Loucy (cell line): ENCODE measurements around the gene DNAH8.

ENCODE experiments used
- H2AFZ ChIP-seq: fragments of 200-600 bp; sonication (generic); 2 replicates; pipeline ENCODE4 v1.6.0; 2016; ENCODE audit warnings: antibody characterized with exemption, mild to moderate bottlenecking, low read length, moderate library complexity
- H3F3A ChIP-seq: fragments of 200-600 bp; 2 replicates; pipeline ENCODE4 v1.6.0; 2016; ENCODE audit warnings: antibody characterized with exemption, low read depth, mild to moderate bottlenecking
- H3K27me3 ChIP-seq: fragments of 200-600 bp; sonication (generic); 2 replicates; pipeline ENCODE4 v1.6.1; 2014; ENCODE audit warnings: low read length, mild to moderate bottlenecking; ENCODE audit not compliant: insufficient read depth, poor library complexity, severe bottlenecking
- H3K36me3 ChIP-seq: fragments of 200-600 bp; sonication (generic); 2 replicates; pipeline ENCODE4 v1.6.1; 2016; ENCODE audit warnings: low read length; ENCODE audit not compliant: insufficient read depth
- H3K4me1 ChIP-seq: fragments of 200-600 bp; sonication (generic); 2 replicates; pipeline ENCODE4 v1.5.1; 2014; ENCODE audit warnings: low read length, mild to moderate bottlenecking; ENCODE audit not compliant: insufficient read depth, poor library complexity, severe bottlenecking
- H3K4me2 ChIP-seq: fragments of 200-600 bp; sonication (generic); 2 replicates; pipeline ENCODE4 v1.6.0; 2014; ENCODE audit warnings: antibody characterized with exemption, low read length, low read depth, mild to moderate bottlenecking; ENCODE audit not compliant: poor library complexity, severe bottlenecking
- H3K4me3 ChIP-seq: fragments of 200-600 bp; sonication (generic); 2 replicates; pipeline ENCODE4 v1.5.1; 2014; ENCODE audit warnings: low read length, mild to moderate bottlenecking, mixed read lengths; ENCODE audit not compliant: poor library complexity, severe bottlenecking
- H3K79me2 ChIP-seq: fragments of 200-600 bp; sonication (generic); 2 replicates; pipeline ENCODE4 v1.6.1; 2014; ENCODE audit warnings: low read length; ENCODE audit not compliant: insufficient read depth
- H3K9ac ChIP-seq: fragments of 200-600 bp; sonication (generic); 2 replicates; pipeline ENCODE4 v1.6.0; 2014; ENCODE audit warnings: mild to moderate bottlenecking, low read depth, low read length, moderate library complexity; ENCODE audit not compliant: poor library complexity, severe bottlenecking
- H3K9me2 ChIP-seq: fragments of 200-600 bp; sonication (generic); replicated peaks from 2 replicates; pipeline ENCODE4 v1.6.1; 2016; ENCODE audit warnings: low read depth, low read length, mixed read lengths
- H3K9me3 ChIP-seq: fragments of 200-600 bp; sonication (generic); 2 replicates; pipeline ENCODE4 v1.6.1; 2014; ENCODE audit warnings: mild to moderate bottlenecking, antibody characterized with exemption, low read length, low read depth; ENCODE audit not compliant: insufficient read depth
- H4K20me1 ChIP-seq: fragments of 200-600 bp; sonication (generic); 2 replicates; pipeline ENCODE4 v1.6.0; 2014; ENCODE audit warnings: antibody characterized with exemption, low read length, mild to moderate bottlenecking; ENCODE audit not compliant: insufficient read depth, poor library complexity, severe bottlenecking
- CTCF ChIP-seq: fragments of 200-600 bp; sonication (generic); conservative IDR thresholded peaks from 2 replicates; pipeline ENCODE4 v1.5.1; 2014; ENCODE audit warnings: mild to moderate bottlenecking, antibody characterized with exemption, low read length
- EZH2phosphoT487 ChIP-seq: fragments of 200-600 bp; IDR thresholded peaks from 2 replicates; pipeline ENCODE4 v1.6.1; 2018; ENCODE audit warnings: antibody characterized with exemption, mild to moderate bottlenecking, moderate library complexity, borderline replicate concordance

Gene DNAH8

GRCh38 chr6:38942442-38942841 is 227.3 kb downstream of the DNAH8 start:
- Histone ChIP-seq H3F3A (no peaks in the 10 kb centered on the region), H3K9me2 (no peaks in the 10 kb centered on the region), H3K4me3 (no peak overlapping the region), H2AFZ (0 out of 2 replicates have a peak overlapping the region, but pooled peaks have one; percentile 48), H4K20me1 (no peaks in the 10 kb centered on the region), H3K4me1 (peaks cover 9% of the 10 kb centered on the region), H3K4me2 (no peak overlapping the region), H3K27me3 (no peaks in the 10 kb centered on the region), H3K36me3 (no peaks in the 10 kb centered on the region), H3K9me3 (no peaks in the 10 kb centered on the region), H3K79me2 (no peaks in the 10 kb centered on the region), H3K9ac (no peak overlapping the region)
- TF ChIP-seq EZH2phosphoT487 (no peak), CTCF (no peak)

GRCh38 chr6:38942965-38943364 is 227.9 kb downstream of the DNAH8 start:
- H3K4me1 ChIP-seq, result peaks cover 9% of the 10 kb centered on the region
- no peaks in the 10 kb centered on the region for H3K79me2 ChIP-seq
- TF ChIP-seq CTCF (no peak), EZH2phosphoT487 (no peak)
- no peaks in the 10 kb centered on the region for H3F3A ChIP-seq
- no peak overlapping the region for H3K9ac ChIP-seq
- no peak overlapping the region for H2AFZ ChIP-seq
- H3K27me3 ChIP-seq, result no peaks in the 10 kb centered on the region
- H3K4me2 ChIP-seq, result no peak overlapping the region
- H3K9me2 ChIP-seq, result no peaks in the 10 kb centered on the region
- H3K36me3 ChIP-seq, result no peaks in the 10 kb centered on the region
- no peaks in the 10 kb centered on the region for H4K20me1 ChIP-seq
- H3K4me3 ChIP-seq, result no peak overlapping the region
- H3K9me3 ChIP-seq, result no peaks in the 10 kb centered on the region

- Histone ChIP-seq H3K9ac (no peak overlapping the region), H3K4me2 (no peak overlapping the region), H3K36me3 (no peaks in the 10 kb centered on the region), H4K20me1 (no peaks in the 10 kb centered on the region), H3K4me3 (no peak overlapping the region), H3K27me3 (no peaks in the 10 kb centered on the region), H3K9me2 (no peaks in the 10 kb centered on the region), H3K4me1 (peaks cover 4% of the 10 kb centered on the region), H3K79me2 (no peaks in the 10 kb centered on the region), H3F3A (no peaks in the 10 kb centered on the region), H3K9me3 (no peaks in the 10 kb centered on the region), H2AFZ (no peak overlapping the region; the same call in 1 of the 2 replicates)
- TF ChIP-seq EZH2phosphoT487 (no peak), CTCF (peak; percentile 49)
Measured at GRCh38 chr6:38943964-38944363, 228.9 kb downstream of the DNAH8 start.
